Chondrocyte (in vitro differentiated cells): Measurements from ENCODE around the gene SPHK1. TPM values are rescaled to one million over a fixed set of nuclear protein-coding genes. Genes with fewer than 3 reads are reported as not detected.

Experiments used
- DNase-seq: peaks from one replicate; pipeline ENCODE4 v3.0.0; 2021; ENCODE audit warnings: mixed read lengths, low spot score
- H3K27ac Mint-ChIP-seq: one replicate; pipeline ENCODE4 v1.8.0; 2021; ENCODE audit warnings: mild to moderate bottlenecking, moderate library complexity, mixed read lengths; ENCODE audit not compliant: unreplicated experiment
- H3K27me3 Mint-ChIP-seq: 2 replicates; pipeline ENCODE4 v1.8.0; 2021; ENCODE audit warnings: low read depth, mixed read lengths
- H3K36me3 Mint-ChIP-seq: 2 replicates; pipeline ENCODE4 v1.8.0; 2021; ENCODE audit warnings: low read depth, mixed read lengths
- H3K4me1 Mint-ChIP-seq: 2 replicates; pipeline ENCODE4 v1.8.0; 2021; ENCODE audit warnings: low read depth, mild to moderate bottlenecking, mixed read lengths
- H3K4me3 Mint-ChIP-seq: one replicate; pipeline ENCODE4 v1.8.0; 2021; ENCODE audit warnings: mild to moderate bottlenecking, moderate library complexity, mixed read lengths; ENCODE audit not compliant: unreplicated experiment
- H3K9me3 Mint-ChIP-seq: 2 replicates; pipeline ENCODE4 v1.8.0; 2021; ENCODE audit warnings: low read depth, mixed read lengths
- total RNA-seq: library from RNA; stranded (reverse); gene quantifications from 3 replicates; pipeline ENCODE4 v1.2.1, GENCODE V29; 2021
- TF ChIP-seq, protein P1 (sequence below): fragments of 200-600 bp; sonication (generic); IDR thresholded peaks from 2 replicates; pipeline ENCODE4 v1.5.0; 2021; ENCODE audit warnings: antibody characterized with exemption, mild to moderate bottlenecking, moderate library complexity

SPHK1 gene
- total RNA-seq, 1 donor from 2014 or later = 12.8 TPM

GRCh38 chr17:76378548-76379274, 5.7 kb upstream of the SPHK1 start:
- Mint-ChIP-seq H3K9me3 (no peaks in the 10 kb centered on the region), H3K4me3 (no peak overlapping the region), H3K36me3 (peaks cover 2% of the 10 kb centered on the region), H3K27ac (no peak overlapping the region), H3K27me3 (no peaks in the 10 kb centered on the region), H3K4me1 (peaks cover 16% of the 10 kb centered on the region)
- no peak for DNase-seq
- TF ChIP-seq, protein P1, sequence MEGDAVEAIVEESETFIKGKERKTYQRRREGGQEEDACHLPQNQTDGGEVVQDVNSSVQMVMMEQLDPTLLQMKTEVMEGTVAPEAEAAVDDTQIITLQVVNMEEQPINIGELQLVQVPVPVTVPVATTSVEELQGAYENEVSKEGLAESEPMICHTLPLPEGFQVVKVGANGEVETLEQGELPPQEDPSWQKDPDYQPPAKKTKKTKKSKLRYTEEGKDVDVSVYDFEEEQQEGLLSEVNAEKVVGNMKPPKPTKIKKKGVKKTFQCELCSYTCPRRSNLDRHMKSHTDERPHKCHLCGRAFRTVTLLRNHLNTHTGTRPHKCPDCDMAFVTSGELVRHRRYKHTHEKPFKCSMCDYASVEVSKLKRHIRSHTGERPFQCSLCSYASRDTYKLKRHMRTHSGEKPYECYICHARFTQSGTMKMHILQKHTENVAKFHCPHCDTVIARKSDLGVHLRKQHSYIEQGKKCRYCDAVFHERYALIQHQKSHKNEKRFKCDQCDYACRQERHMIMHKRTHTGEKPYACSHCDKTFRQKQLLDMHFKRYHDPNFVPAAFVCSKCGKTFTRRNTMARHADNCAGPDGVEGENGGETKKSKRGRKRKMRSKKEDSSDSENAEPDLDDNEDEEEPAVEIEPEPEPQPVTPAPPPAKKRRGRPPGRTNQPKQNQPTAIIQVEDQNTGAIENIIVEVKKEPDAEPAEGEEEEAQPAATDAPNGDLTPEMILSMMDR = no peak

DNA sequence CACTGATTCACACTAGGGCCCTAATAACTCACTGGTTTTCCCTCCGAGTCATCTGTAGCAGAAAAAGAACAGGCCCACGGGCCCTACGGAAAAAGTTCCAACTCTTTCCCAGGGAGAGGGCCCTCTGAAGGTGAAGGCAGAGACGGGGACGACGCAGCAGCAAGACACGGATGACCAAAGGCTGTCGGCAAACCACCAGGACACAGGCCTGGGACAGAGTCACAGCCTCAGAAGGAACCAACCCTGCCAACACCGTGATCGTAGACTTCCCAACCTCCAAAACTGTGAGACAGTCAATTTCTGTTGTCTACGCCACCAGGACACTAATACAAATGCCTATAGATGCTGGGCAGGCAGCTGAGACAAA, 5.2 kb upstream of the SPHK1 start:
- H3K9me3 Mint-ChIP-seq = no peaks in the 10 kb centered on the region
- no peak overlapping the region for H3K4me3 Mint-ChIP-seq
- H3K4me1 Mint-ChIP-seq = peaks cover 16% of the 10 kb centered on the region
- H3K36me3 Mint-ChIP-seq = peaks cover 2% of the 10 kb centered on the region
- DNase-seq = no peak
- TF ChIP-seq, protein P1 = no peak
- H3K27me3 Mint-ChIP-seq = no peaks in the 10 kb centered on the region
- H3K27ac Mint-ChIP-seq = no peak overlapping the region

- Mint-ChIP-seq H3K36me3 (peaks cover 2% of the 10 kb centered on the region), H3K4me1 (peaks cover 16% of the 10 kb centered on the region), H3K27ac (no peak overlapping the region), H3K4me3 (no peak overlapping the region), H3K9me3 (no peaks in the 10 kb centered on the region), H3K27me3 (no peaks in the 10 kb centered on the region)
- DNase-seq = no peak
- TF ChIP-seq, protein P1 = no peak
Observed at GRCh38 chr17:76379646-76380376, 4.6 kb upstream of the SPHK1 start.

- peak overlapping the region; percentile 41 for H3K27ac Mint-ChIP-seq
- H3K4me1 Mint-ChIP-seq = peaks cover 17% of the 10 kb centered on the region
- TF ChIP-seq, protein P1 = no peak
- no peaks in the 10 kb centered on the region for H3K27me3 Mint-ChIP-seq
- H3K9me3 Mint-ChIP-seq = no peaks in the 10 kb centered on the region
- no peak for DNase-seq
- peak overlapping the region; percentile 42 for H3K4me3 Mint-ChIP-seq
- H3K36me3 Mint-ChIP-seq = peaks cover 2% of the 10 kb centered on the region
Observed at GRCh38 chr17:76381633-76382350, 2.6 kb upstream of the SPHK1 start.

GRCh38 chr17:76382351-76382802, 2.0 kb upstream of the SPHK1 start:
- Mint-ChIP-seq H3K4me3 (peak overlapping the region; percentile 80), H3K36me3 (peaks cover 2% of the 10 kb centered on the region), H3K27me3 (no peaks in the 10 kb centered on the region), H3K27ac (peak overlapping the region; percentile 45), H3K9me3 (no peaks in the 10 kb centered on the region), H3K4me1 (peaks cover 16% of the 10 kb centered on the region)
- no peak for DNase-seq
- TF ChIP-seq, protein P1 = no peak
